ENCODE measurements around the gene CCDC126. TPM values are rescaled to one million over a fixed set of nuclear protein-coding genes. Genes with fewer than 3 reads are reported as not detected.

The CCDC126 gene
- total and polyA plus RNA-seq, 2 of the 4 experiments (the other 2 are of a cell fraction): 4.1 to 5.6 TPM

DNA sequence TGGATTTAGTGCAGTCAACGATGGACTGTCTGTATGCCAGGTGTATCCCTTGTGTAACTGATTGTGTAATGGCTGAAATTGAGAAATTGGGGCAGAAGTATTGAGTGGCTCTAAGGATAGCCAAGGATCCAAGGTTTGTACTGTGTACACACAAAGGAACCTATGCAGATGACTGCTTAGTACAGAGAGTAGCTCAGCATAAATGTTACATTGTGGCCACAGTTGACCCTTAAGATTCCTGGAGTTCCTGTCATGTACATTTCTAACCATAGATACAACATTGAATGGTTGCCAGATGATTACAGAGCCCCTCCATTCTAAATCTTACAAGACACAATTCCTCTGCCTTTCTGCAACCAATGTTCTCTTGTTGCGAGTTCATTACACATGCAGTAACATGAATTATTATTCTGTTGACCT is 25.3 kb downstream of the CCDC126 start:
- H4K20me1 ChIP-seq (ENCODE audit: insufficient read depth, low read length): no peaks in the 10 kb centered on the region
- no peak overlapping the region for H3K4ac ChIP-seq (ENCODE audit: low read depth, low read length)
- no peak overlapping the region for H2AK5ac ChIP-seq (ENCODE audit: low read depth, low read length)
- no peak overlapping the region for H3K23ac ChIP-seq (ENCODE audit: low read depth, low read length)
- no peak overlapping the region for H2AFZ ChIP-seq (replicated peaks; ENCODE audit: low read length, poor library complexity)
- H4K5ac ChIP-seq (ENCODE audit: low read depth, low read length): no peak overlapping the region
- no peaks in the 10 kb centered on the region for H3K9me1 ChIP-seq (ENCODE audit: insufficient read depth, low read length)
- POLR2A ChIA-PET (ENCODE audit: unreplicated experiment): no interaction called here
- H2BK15ac ChIP-seq (ENCODE audit: low read depth, low read length): no peak overlapping the region
- CTCF ChIA-PET: no interaction called here
- WGBS, 2 experiments (ENCODE audit: extremely low coverage in 2 of 2, insufficient read length in 1 of 2): no CpG with 5 or more reads among the region's 2 CpGs
- TF ChIP-seq CEBPB (IDR thresholded peaks at IDR 0.05; ENCODE audit: low read depth, low read length): peak; percentile 64; the same call in 1 of the 2 replicates
- no peak for TF ChIP-seq MXI1 (IDR thresholded peaks at IDR 0.05; ENCODE audit: borderline replicate concordance, low read depth, low read length)
- no peak for TF ChIP-seq RAD21 (IDR thresholded peaks at IDR 0.05; ENCODE audit: low read length)
- TF ChIP-seq, protein P1, sequence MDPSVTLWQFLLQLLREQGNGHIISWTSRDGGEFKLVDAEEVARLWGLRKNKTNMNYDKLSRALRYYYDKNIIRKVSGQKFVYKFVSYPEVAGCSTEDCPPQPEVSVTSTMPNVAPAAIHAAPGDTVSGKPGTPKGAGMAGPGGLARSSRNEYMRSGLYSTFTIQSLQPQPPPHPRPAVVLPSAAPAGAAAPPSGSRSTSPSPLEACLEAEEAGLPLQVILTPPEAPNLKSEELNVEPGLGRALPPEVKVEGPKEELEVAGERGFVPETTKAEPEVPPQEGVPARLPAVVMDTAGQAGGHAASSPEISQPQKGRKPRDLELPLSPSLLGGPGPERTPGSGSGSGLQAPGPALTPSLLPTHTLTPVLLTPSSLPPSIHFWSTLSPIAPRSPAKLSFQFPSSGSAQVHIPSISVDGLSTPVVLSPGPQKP (IDR thresholded peaks at IDR 0.05; ENCODE audit: borderline replicate concordance, low read depth, low read length): no peak
- TF ChIP-seq FOS (IDR thresholded peaks at IDR 0.05; ENCODE audit: low read depth, low read length): no peak
- intact Hi-C loops (cut with micrococcal nuclease) (no loop called here), in situ Hi-C loops (cut with MboI; ENCODE audit: low sequenced_read_pairs) (no loop called here), dilution Hi-C loops (cut with HindIII; ENCODE audit: low sequenced_read_pairs, unreplicated experiment) (no loop called here)
- no peak overlapping the region for H2AK9ac ChIP-seq (replicated peaks; ENCODE audit: low read depth, low read length, poor library complexity)
- no peak overlapping the region for H2BK120ac ChIP-seq (ENCODE audit: low read depth, low read length)
- no peaks in the 10 kb centered on the region for H3K36me3 ChIP-seq (ENCODE audit: control insufficient read depth, insufficient read depth, low read length)
- no peak overlapping the region for H3K4me3 ChIP-seq (ENCODE audit: insufficient read depth, low read depth, low read length)
- BruUV-seq (replicated peaks): no TSS peak
- no peak overlapping the region for H3K9ac ChIP-seq (ENCODE audit: low read depth, low read length)
- no peak overlapping the region for H3K18ac ChIP-seq (ENCODE audit: low read depth, low read length)
- H2BK20ac ChIP-seq (ENCODE audit: low read depth, low read length): no peak overlapping the region
- H3K4me2 ChIP-seq (ENCODE audit: low read depth, low read length): peak overlapping the region; percentile 2; the same call in 1 of the 2 replicates
- H2BK5ac ChIP-seq (ENCODE audit: low read depth, low read length, poor library complexity, severe bottlenecking): no peak overlapping the region
- H3K9me3 ChIP-seq (ENCODE audit: control insufficient read depth, insufficient read depth, low read length): no peaks in the 10 kb centered on the region
- H3K27ac ChIP-seq (ENCODE audit: insufficient read depth, low read length): no peak overlapping the region
- peaks cover 3 to 8% of the 10 kb centered on the region in 2 experiments; a peak in 2 of 4 replicates for H3K79me1 ChIP-seq (ENCODE audit: low read depth in 1 of 2, low read length in 2 of 2)
- no peaks in the 10 kb centered on the region for H3K27me3 ChIP-seq (ENCODE audit: control insufficient read depth, insufficient read depth, low read length)
- ATAC-seq (ENCODE audit: low read depth) (peak; percentile 84), DNase-seq (peak; percentile 76)
- H3K14ac ChIP-seq (replicated peaks; ENCODE audit: low read depth, low read length): no peak overlapping the region
- no peaks in the 10 kb centered on the region for H3K4me1 ChIP-seq (ENCODE audit: control insufficient read depth, insufficient read depth, low read length)
- H4K91ac ChIP-seq (ENCODE audit: insufficient read depth, low read depth, low read length): no peak overlapping the region
- H4K8ac ChIP-seq (ENCODE audit: low read depth in 2 of 2, low read length in 2 of 2): no peak overlapping the region
- no peak overlapping the region for H3K56ac ChIP-seq (ENCODE audit: extremely low read depth, insufficient read depth, low read length)

Data from IMR-90 (cell line).